WERI-Rb-1 (cell line): Measurements from ENCODE around the gene TIAL1.

Source experiments
- DNase-seq: peaks from one replicate; pipeline ENCODE4 v3.0.0-alpha.2; 2020
- H3K27ac ChIP-seq: fragments of 250-450 bp; sonication (Bioruptor Pico); 2 replicates; pipeline ENCODE4 v1.5.1; 2020; ENCODE audit warnings: mild to moderate bottlenecking, moderate library complexity
- H3K27me3 ChIP-seq: fragments of 250-450 bp; sonication (Bioruptor Pico); 2 replicates; pipeline ENCODE4 v1.5.1; 2021; ENCODE audit warnings: mild to moderate bottlenecking, low read depth, moderate library complexity; ENCODE audit not compliant: insufficient read depth, severe bottlenecking
- H3K36me3 ChIP-seq: fragments of 250-450 bp; sonication (Bioruptor Pico); 2 replicates; pipeline ENCODE4 v1.5.1; 2020; ENCODE audit warnings: mild to moderate bottlenecking, moderate library complexity
- H3K4me3 ChIP-seq: 2 replicates; pipeline ENCODE4 v1.5.1; 2011; ENCODE audit warnings: low read depth, mild to moderate bottlenecking, control low read depth, low read length
- H3K9me3 ChIP-seq: fragments of 250-450 bp; sonication (Bioruptor Pico); 2 replicates; pipeline ENCODE4 v1.5.1; 2021; ENCODE audit warnings: mild to moderate bottlenecking, moderate library complexity; ENCODE audit not compliant: severe bottlenecking
- TF ChIP-seq, protein P1 (sequence below): IDR thresholded peaks from 2 replicates; pipeline ENCODE4 v1.5.1; 2011; ENCODE audit warnings: low read depth, mild to moderate bottlenecking, control low read depth, inconsistent platforms, low read length

TIAL1 gene, protein sequence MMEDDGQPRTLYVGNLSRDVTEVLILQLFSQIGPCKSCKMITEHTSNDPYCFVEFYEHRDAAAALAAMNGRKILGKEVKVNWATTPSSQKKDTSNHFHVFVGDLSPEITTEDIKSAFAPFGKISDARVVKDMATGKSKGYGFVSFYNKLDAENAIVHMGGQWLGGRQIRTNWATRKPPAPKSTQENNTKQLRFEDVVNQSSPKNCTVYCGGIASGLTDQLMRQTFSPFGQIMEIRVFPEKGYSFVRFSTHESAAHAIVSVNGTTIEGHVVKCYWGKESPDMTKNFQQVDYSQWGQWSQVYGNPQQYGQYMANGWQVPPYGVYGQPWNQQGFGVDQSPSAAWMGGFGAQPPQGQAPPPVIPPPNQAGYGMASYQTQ

DNA sequence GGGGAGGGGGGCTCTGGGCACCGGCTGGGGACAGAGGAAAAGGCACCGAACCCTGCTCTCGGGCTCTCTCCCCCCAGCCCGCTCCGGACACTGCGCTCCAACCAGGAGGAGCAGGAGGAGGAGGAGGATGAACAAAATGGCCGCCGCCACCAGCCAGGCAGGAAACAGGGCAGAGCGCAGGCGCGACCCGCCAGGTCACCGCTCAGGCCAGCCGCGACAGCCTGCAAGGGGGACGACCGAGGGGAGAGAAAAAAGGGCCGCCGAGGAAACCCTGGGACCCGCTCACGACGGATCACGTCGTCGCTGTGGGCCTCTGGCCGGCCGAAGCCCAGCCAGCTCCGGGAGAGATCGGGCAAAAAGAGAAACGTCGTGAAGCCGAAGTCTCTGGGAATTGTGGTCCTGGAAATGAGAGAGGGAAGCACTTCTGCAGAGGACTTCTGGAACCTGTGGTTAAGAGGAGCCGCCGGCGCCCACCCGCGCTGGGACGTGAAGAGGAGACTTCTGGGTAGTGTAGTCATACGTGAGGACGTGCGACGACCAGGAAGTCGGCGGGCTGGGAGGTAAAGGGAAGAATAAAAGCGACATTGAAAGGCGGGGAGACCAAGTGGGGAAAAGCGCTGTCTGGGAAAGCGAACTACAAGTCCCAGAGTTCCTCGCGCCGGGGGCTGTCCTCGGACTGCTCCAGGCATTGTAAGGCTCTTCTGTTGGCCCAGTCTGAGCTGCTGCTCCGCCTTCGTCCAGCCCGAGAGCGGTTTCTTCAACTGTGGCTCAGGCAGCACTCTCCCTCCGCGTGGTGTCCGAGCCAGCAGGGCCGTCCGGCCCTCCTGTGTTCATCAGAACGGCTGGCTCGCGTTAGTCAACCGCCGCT lies at the start of gene TIAL1:
TSS of gene TIAL1 (minus strand) at position 428 of the 868 bp plus-strand sequence. CDS start 499 bp downstream, outside the sequence.
- Histone ChIP-seq H3K4me3 (peak within 1 kb of the TSS; percentile 93), H3K27ac (peak within 1 kb of the TSS; percentile 98), H3K36me3 (peaks cover 14% of the 10 kb centered on the region), H3K27me3 (no peaks in the 10 kb centered on the region), H3K9me3 (no peaks in the 10 kb centered on the region)
- TF ChIP-seq, protein P1, sequence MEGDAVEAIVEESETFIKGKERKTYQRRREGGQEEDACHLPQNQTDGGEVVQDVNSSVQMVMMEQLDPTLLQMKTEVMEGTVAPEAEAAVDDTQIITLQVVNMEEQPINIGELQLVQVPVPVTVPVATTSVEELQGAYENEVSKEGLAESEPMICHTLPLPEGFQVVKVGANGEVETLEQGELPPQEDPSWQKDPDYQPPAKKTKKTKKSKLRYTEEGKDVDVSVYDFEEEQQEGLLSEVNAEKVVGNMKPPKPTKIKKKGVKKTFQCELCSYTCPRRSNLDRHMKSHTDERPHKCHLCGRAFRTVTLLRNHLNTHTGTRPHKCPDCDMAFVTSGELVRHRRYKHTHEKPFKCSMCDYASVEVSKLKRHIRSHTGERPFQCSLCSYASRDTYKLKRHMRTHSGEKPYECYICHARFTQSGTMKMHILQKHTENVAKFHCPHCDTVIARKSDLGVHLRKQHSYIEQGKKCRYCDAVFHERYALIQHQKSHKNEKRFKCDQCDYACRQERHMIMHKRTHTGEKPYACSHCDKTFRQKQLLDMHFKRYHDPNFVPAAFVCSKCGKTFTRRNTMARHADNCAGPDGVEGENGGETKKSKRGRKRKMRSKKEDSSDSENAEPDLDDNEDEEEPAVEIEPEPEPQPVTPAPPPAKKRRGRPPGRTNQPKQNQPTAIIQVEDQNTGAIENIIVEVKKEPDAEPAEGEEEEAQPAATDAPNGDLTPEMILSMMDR = no peak
- peak; percentile 98 for DNase-seq

DNA sequence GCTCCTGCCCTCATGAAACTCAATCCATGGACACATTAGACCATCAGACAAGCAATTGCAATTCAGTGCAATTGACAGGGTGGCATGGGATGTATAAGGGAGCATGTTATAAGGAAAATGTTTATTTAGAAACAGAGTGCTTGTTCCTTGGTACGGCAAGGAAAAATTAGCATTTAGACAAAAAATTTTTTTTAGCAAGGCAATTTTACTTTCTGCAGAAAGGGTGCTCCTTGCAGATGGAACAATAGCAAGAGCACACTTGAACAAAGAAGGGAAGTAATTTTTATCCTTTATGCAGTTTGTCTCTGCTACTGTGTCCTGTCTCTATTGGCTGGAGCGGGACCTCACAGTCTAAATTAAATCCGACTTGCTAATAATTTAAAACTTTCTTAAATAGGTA lies 48.2 kb upstream of the TIAL1 start:
- Histone ChIP-seq H3K27ac (no peak overlapping the region), H3K27me3 (no peaks in the 10 kb centered on the region), H3K4me3 (no peak overlapping the region), H3K36me3 (no peaks in the 10 kb centered on the region), H3K9me3 (peaks cover 10% of the 10 kb centered on the region)
- DNase-seq = no peak
- TF ChIP-seq, protein P1 = no peak

DNA sequence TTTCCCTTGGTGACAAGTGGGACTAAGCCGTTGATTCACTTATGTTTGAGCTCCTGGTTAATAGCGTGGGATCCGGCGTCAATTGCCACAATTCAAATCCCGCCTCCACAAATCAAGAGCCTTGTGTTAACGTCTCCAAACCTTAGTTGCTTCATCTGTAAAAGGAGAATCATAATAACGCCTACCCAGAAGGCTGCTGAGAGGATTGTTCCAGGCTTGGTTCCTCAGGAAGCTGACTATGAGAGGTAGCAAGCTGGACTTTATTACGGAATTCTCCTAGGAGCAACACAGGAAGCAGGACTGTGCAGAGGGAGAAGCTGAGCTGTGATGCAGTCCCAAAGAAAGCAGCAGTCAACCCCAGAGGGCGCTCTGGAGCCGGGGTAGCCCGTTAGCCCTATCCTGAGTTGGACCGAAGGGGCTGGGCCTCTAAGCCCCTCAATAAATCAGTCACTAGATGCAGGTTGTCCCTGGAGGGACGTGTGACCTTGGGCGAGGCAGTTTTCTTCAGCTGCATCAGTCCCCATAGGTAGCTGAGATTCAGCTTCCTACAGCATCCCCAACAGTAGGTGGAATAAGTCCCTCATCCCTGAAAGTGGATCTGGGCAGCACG lies 47.5 kb upstream of the TIAL1 start:
- Histone ChIP-seq H3K9me3 (peaks cover 10% of the 10 kb centered on the region), H3K36me3 (no peaks in the 10 kb centered on the region), H3K27me3 (no peaks in the 10 kb centered on the region), H3K4me3 (no peak overlapping the region), H3K27ac (no peak overlapping the region)
- TF ChIP-seq, protein P1 = peak; percentile 64
- peak; percentile 41 for DNase-seq

DNA sequence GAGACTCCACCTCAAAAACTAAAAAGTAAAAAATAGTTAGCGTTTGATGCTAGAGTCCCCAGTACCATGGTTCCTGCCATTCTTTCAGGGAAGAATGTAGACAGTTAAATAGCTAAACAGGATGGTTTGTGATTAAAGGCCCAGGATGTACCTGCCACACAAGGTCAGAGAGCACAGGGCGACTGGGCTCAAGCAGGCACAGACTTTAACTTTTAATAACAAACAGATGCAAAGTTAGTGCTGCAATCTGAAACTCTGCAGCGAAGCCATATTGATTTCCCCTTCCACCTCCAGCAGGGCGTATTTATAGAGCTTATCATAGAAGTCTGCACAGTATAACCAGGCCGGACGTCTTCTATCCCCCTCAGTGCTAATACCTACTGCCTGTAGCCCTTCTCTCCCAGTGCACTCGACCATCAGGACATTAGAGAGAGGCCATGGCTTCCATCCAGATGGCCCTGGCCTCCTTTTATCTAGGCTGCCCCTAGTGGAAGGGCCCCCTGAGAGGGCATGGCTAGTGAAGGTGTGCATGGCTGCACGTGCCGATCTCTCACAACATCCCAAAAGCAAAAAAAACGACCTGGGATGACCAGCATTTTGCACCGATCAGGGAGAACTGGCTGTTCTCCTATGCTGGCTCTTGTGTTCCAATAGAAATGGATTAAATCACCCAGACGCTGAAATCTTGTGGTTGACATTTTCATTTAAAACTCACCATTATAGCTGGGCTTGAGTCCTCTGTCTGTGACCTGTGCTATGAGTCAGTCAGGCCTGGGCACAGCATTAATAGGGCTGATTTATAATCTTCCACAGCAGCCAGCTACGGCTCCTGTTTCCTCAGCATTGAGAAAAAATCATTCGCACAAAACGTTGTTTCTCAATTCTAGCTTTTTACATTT lies 46.8 kb upstream of the TIAL1 start:
- Histone ChIP-seq H3K36me3 (no peaks in the 10 kb centered on the region), H3K4me3 (no peak overlapping the region), H3K9me3 (peaks cover 10% of the 10 kb centered on the region), H3K27me3 (no peaks in the 10 kb centered on the region), H3K27ac (no peak overlapping the region)
- TF ChIP-seq, protein P1 = peak; percentile 53
- peak; percentile 52 for DNase-seq

DNA sequence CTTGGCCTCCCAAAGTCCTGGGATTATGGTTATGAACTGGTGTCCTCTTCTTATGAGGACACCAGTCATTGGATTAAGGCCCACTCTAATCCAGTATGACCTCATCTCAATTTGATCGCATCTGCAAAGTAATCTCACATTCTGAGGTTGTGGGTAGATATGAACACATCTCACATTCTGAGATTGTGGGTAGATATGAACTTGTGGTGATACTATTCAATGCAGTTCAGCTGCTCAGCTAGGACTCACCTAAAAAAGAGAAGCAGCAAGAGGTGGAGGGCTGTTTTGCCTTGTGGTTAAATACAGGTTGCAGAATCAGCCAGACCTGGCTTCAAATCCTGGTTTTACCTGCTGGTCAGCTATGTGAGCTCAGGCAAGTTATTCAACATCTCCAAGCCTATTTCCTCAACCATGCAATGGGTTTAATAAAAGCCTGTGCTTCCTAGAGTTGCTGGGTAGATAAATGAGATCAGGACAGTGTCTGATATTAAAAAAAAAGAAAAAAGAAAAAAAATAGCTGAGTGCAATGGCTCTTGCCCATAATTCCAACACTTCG lies 45.9 kb upstream of the TIAL1 start:
- no peak overlapping the region for H3K27ac ChIP-seq
- H3K9me3 ChIP-seq = peaks cover 10% of the 10 kb centered on the region
- no peaks in the 10 kb centered on the region for H3K36me3 ChIP-seq
- no peaks in the 10 kb centered on the region for H3K27me3 ChIP-seq
- no peak overlapping the region for H3K4me3 ChIP-seq
- TF ChIP-seq, protein P1 = no peak
- no peak for DNase-seq
